ENCODE results near the gene TOR1A. TPM values are rescaled to one million over a fixed set of nuclear protein-coding genes. Genes with fewer than 3 reads are reported as not detected.

TOR1A gene
- 57.5 to 61.8 TPM (median 60.9 TPM) in 5 replicates for total RNA-seq (2022; extraction: Qiagen RNA extraction)

DNA sequence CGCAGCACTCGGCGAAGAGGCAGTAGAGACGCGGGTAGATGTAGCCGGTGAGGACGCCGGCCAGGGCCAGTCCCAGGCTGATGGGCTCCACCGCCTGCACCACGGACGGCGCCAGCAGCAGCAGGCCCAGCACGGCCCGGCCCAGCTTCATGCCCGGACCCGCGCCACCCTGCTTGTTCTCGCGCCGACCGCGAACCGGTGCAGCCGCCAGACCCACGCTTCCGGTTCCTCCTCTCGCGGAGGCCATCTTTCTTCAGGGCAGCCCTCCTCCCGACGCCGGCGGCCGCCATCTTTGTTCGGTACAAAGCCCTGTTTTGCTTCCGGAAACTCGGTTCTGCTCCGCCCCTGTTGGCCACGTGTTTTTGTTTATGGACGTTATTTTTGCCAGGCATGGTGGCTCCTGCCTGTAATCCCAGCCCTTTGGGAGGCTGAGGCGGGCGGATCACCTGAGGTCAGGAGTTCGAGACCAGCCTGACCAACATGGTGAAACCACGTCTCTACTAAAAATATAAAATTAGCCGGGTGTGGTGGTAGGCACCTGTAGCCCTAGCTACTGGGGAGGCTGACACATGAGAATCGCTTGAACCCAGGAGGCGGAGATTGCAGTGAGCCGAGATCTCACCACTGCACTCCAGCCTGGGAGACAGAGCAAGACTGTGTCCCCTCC lies at the start of gene TOR1A:
TSS of gene TOR1A (minus strand) at position 202 of the 667 bp plus-strand sequence. CDS start at position 151, 51 bp downstream.

DNA sequence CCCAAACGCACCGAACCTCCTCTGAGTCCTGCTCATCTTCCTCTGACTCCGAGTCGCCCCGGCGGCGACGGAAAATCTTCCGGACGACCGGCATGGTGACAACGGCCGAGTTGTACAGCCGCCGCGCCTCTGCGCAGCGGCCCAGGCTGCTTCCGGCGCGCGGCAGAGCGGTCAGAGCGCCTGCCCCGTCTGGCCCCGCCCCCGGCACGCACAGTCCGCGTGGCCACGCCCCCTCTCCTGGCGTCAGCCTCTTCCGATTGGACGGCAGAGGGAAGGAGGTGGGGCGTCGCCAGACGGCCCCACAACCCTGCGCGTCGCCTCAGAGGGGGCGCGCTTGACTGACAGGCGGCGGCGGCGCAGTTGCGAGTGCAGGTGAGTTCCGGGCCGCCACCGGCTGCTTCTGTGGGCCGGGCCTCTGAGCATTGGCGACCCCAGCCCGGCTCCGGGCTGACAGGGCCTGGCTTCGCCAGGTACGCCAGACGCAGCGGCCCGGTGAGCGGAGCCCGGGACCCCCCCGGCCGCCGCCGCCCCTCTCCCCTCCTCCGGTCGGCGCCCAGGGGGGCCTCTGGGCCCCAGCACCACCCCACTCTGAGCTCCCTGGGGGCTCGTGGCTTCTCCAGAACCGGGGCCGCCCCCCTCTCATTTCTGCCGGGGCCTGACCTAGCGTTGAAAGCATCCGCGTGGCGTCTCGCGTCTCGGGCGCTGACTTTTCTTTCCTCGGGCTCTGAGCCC lies 11.4 kb upstream of the TOR1A start, which contains the start of the genes C9orf78 and USP20:
TSS of gene C9orf78 (minus strand) at position 148 of the 732 bp plus-strand sequence. CDS start at position 94, 54 bp downstream.
TSS of gene USP20 (plus strand) at position 331 of the 732 bp plus-strand sequence. CDS start 17,098 bp downstream, outside the sequence.

GRCh38 chr9:129802833-129803675 lies 20.9 kb downstream of the TOR1A start, which contains the start of gene TOR1B:
Gene TOR1B, plus strand, starts transcription at chr9:129803184. Its CDS starts 29 bp downstream, at chr9:129803213.

Other genes starting within 250 kb of the TOR1A start
- gene C9orf50, start 203.0 kb downstream of the TOR1A start, total RNA-seq (2022; extraction: Qiagen RNA extraction) = 0.08 to 0.16 TPM in 2 of 5 replicates, not detected in the others
- gene NTMT1, start 198.0 kb downstream of the TOR1A start, total RNA-seq (2022; extraction: Qiagen RNA extraction) = 85.0 to 95.0 TPM (median 89.5 TPM) in 5 replicates
- gene ASB6, start 182.0 kb downstream of the TOR1A start, total RNA-seq (2022; extraction: Qiagen RNA extraction) = 19.8 to 25.1 TPM (median 23.9 TPM) in 5 replicates
- 5.3 to 12.3 TPM (median 10.4 TPM) in 5 replicates for gene PRRX2, start 158.5 kb downstream of the TOR1A start, total RNA-seq (2022; extraction: Qiagen RNA extraction)
- 151 to 187 TPM (median 161 TPM) in 5 replicates for gene PTGES, start 71.1 kb downstream of the TOR1A start, total RNA-seq (2022; extraction: Qiagen RNA extraction)
- gene TOR1B, start 21.0 kb downstream of the TOR1A start, total RNA-seq (2022; extraction: Qiagen RNA extraction) = 22.3 to 23.8 TPM (median 22.9 TPM) in 5 replicates
- 43.6 to 55.5 TPM (median 47.6 TPM) in 5 replicates for gene C9orf78, start 11.1 kb upstream of the TOR1A start, total RNA-seq (2022; extraction: Qiagen RNA extraction)
- gene USP20, start 11.3 kb upstream of the TOR1A start, total RNA-seq (2022; extraction: Qiagen RNA extraction) = 3.7 to 6.1 TPM (median 5.6 TPM) in 5 replicates
- gene FNBP1, start 219.1 kb upstream of the TOR1A start, total RNA-seq (2022; extraction: Qiagen RNA extraction) = 11.8 to 15.0 TPM (median 13.5 TPM) in 5 replicates
- 23.5 to 29.9 TPM (median 26.3 TPM) in 5 replicates for gene GPR107, start 229.8 kb upstream of the TOR1A start, total RNA-seq (2022; extraction: Qiagen RNA extraction)

All from A549 treated with AZD2906 at 1 μM for 4 hours (cell line).